OCI-LY7 (cell line): ENCODE data around the gene KCNK6.

Experiments used
- CTCF ChIP-seq: fragments of 200-600 bp; sonication (generic); conservative IDR thresholded peaks from 2 replicates; pipeline ENCODE4 v1.5.1; 2014; ENCODE audit warnings: mild to moderate bottlenecking, antibody characterized with exemption, low read length, moderate library complexity, mixed read lengths
- EZH2phosphoT487 ChIP-seq: fragments of 200-600 bp; sonication (generic); IDR thresholded peaks from 2 replicates; pipeline ENCODE4 v1.6.1; 2018; ENCODE audit warnings: low read depth, borderline replicate concordance, mild to moderate bottlenecking, mixed run types, antibody characterized with exemption, low read length, moderate library complexity, mixed read lengths

- no peak for TF ChIP-seq EZH2phosphoT487
- no peak for TF ChIP-seq CTCF
These were observed 34.1 kb upstream of the KCNK6 start for GRCh38 chr19:38285567-38285966.
